H9 (cell line): Measurements from ENCODE around the gene NUTF2. TPM values are rescaled to one million over a fixed set of nuclear protein-coding genes. Genes with fewer than 3 reads are reported as not detected.

Experiments used
- DNase-seq: peaks from one replicate; pipeline ENCODE4 v3.0.0-alpha.2; 2017
- H2AFZ ChIP-seq: one replicate; pipeline ENCODE4 v1.6.1; 2013; ENCODE audit warnings: mild to moderate bottlenecking, low read length, control low read depth, moderate library complexity
- H2AK5ac ChIP-seq: 2 replicates; pipeline ENCODE4 v1.6.1; 2013; ENCODE audit warnings: low read length, control low read depth, mixed read lengths; ENCODE audit not compliant: insufficient read length
- H2BK120ac ChIP-seq: one replicate; pipeline ENCODE4 v1.6.1; 2013; ENCODE audit warnings: low read depth, mild to moderate bottlenecking, low read length, control low read depth, inconsistent platforms; ENCODE audit not compliant: poor library complexity, severe bottlenecking
- H2BK12ac ChIP-seq: 2 replicates; pipeline ENCODE4 v1.6.1; 2013; ENCODE audit warnings: low read length, control low read depth, mixed read lengths, low read depth; ENCODE audit not compliant: insufficient read length
- H2BK15ac ChIP-seq: 2 replicates; pipeline ENCODE4 v1.6.1; 2013; ENCODE audit warnings: low read depth, low read length, control low read depth
- H2BK20ac ChIP-seq: one replicate; pipeline ENCODE4 v1.6.1; 2013; ENCODE audit warnings: low read depth, mild to moderate bottlenecking, low read length, control low read depth, inconsistent platforms; ENCODE audit not compliant: poor library complexity, severe bottlenecking
- H2BK5ac ChIP-seq: 2 replicates; pipeline ENCODE4 v1.6.1; 2013; ENCODE audit warnings: low read length, control low read depth, mixed read lengths; ENCODE audit not compliant: insufficient read length
- H3K14ac ChIP-seq: 2 replicates; pipeline ENCODE4 v1.6.1; 2013; ENCODE audit warnings: low read length, control low read depth; ENCODE audit not compliant: insufficient read depth
- H3K18ac ChIP-seq: 2 replicates; pipeline ENCODE4 v1.6.1; 2013; ENCODE audit warnings: low read depth, mild to moderate bottlenecking, mixed read lengths, low read length, control low read depth; ENCODE audit not compliant: insufficient read length
- H3K23ac ChIP-seq: 2 replicates; pipeline ENCODE4 v1.6.1; 2013; ENCODE audit warnings: low read length, control low read depth, mixed read lengths, low read depth; ENCODE audit not compliant: insufficient read length
- H3K23me2 ChIP-seq: 2 replicates; pipeline ENCODE4 v1.6.1; 2013; ENCODE audit warnings: low read depth, mild to moderate bottlenecking, mixed read lengths, low read length, control low read depth; ENCODE audit not compliant: insufficient read length, poor library complexity, severe bottlenecking
- H3K27ac ChIP-seq: 2 replicates; pipeline ENCODE4 v1.5.1; 2013; ENCODE audit warnings: low read length, control low read depth, mixed read lengths, low read depth; ENCODE audit not compliant: insufficient read length
- H3K27me3 ChIP-seq: 2 replicates; pipeline ENCODE4 v1.6.1; 2013; ENCODE audit warnings: low read length, control low read depth, inconsistent platforms; ENCODE audit not compliant: insufficient read depth
- H3K4ac ChIP-seq: 2 replicates; pipeline ENCODE4 v1.6.1; 2013; ENCODE audit warnings: low read depth, mild to moderate bottlenecking, control low read depth, inconsistent platforms, low read length, moderate library complexity
- H3K4me1 ChIP-seq: 2 replicates; pipeline ENCODE4 v1.6.1; 2013; ENCODE audit warnings: low read length, control low read depth, inconsistent platforms; ENCODE audit not compliant: insufficient read depth
- H3K4me2 ChIP-seq: 2 replicates; pipeline ENCODE4 v1.6.1; 2013; ENCODE audit warnings: low read length, control low read depth, mixed read lengths; ENCODE audit not compliant: insufficient read length, insufficient read depth
- H3K56ac ChIP-seq: 2 replicates; pipeline ENCODE4 v1.6.1; 2013; ENCODE audit warnings: low read depth, mild to moderate bottlenecking, mixed read lengths, low read length, control low read depth; ENCODE audit not compliant: insufficient read length
- H3K79me1 ChIP-seq: 2 replicates; pipeline ENCODE4 v1.6.1; 2013; ENCODE audit warnings: low read depth, mild to moderate bottlenecking, moderate library complexity, low read length, control low read depth, inconsistent platforms; ENCODE audit not compliant: insufficient read depth, poor library complexity, severe bottlenecking
- H3K79me2 ChIP-seq: 2 replicates; pipeline ENCODE4 v1.6.1; 2013; ENCODE audit warnings: low read length, control low read depth, inconsistent platforms; ENCODE audit not compliant: insufficient read depth
- H3K9ac ChIP-seq: 2 replicates; pipeline ENCODE4 v1.6.1; 2013; ENCODE audit warnings: low read length, control low read depth, mixed read lengths; ENCODE audit not compliant: insufficient read length; ENCODE audit errors: extremely low read depth
- H3K9me3 ChIP-seq: one replicate; pipeline ENCODE4 v1.6.1; 2013; ENCODE audit warnings: low read depth, low read length, inconsistent platforms; ENCODE audit not compliant: control insufficient read depth
- H3T11ph ChIP-seq: one replicate; pipeline ENCODE4 v1.6.1; 2013; ENCODE audit warnings: mild to moderate bottlenecking, low read length, control low read depth, inconsistent platforms
- H4K20me1 ChIP-seq: one replicate; pipeline ENCODE4 v1.6.1; 2013; ENCODE audit not compliant: control insufficient read depth, insufficient read length, insufficient read depth
- H4K5ac ChIP-seq: 2 replicates; pipeline ENCODE4 v1.6.1; 2013; ENCODE audit warnings: low read depth, mild to moderate bottlenecking, mixed read lengths, low read length, control low read depth; ENCODE audit not compliant: insufficient read length
- H4K8ac ChIP-seq: replicated peaks from 2 replicates; pipeline ENCODE4 v1.6.1; 2013; ENCODE audit warnings: low read length, control low read depth, mixed read lengths, low read depth; ENCODE audit not compliant: insufficient read length
- H4K91ac ChIP-seq: 2 replicates; pipeline ENCODE4 v1.6.1; 2013; ENCODE audit warnings: low read depth, mild to moderate bottlenecking, moderate library complexity, mixed read lengths, low read length, control low read depth; ENCODE audit not compliant: insufficient read length
- H3K27ac Mint-ChIP-seq, 3 experiments: 2 replicates in 2 of 3; 3 replicates in 1 of 3; pipeline ENCODE4 v1.8.0; 2020 to 2021; ENCODE audit warnings: mixed read lengths in 3 of 3, mild to moderate bottlenecking in 1 of 3, moderate library complexity in 1 of 3
- H3K27me3 Mint-ChIP-seq: 2 replicates; pipeline ENCODE4 v1.8.0; 2021; ENCODE audit warnings: low read depth, mild to moderate bottlenecking, moderate library complexity, mixed read lengths
- H3K36me3 Mint-ChIP-seq, 3 experiments: 2 replicates in 2 of 3; 3 replicates in 1 of 3; pipeline ENCODE4 v1.8.0; 2020 to 2021; ENCODE audit warnings: low read depth in 3 of 3, mixed read lengths in 3 of 3; ENCODE audit not compliant: insufficient read depth in 1 of 3
- H3K4me1 Mint-ChIP-seq, 2 experiments: 2 replicates each; pipeline ENCODE4 v1.8.0; 2020; ENCODE audit warnings: mixed read lengths in 2 of 2
- H3K4me3 Mint-ChIP-seq, 2 experiments: 2 replicates in 1 of 2; 3 replicates in 1 of 2; pipeline ENCODE4 v1.8.0; 2020 to 2021; ENCODE audit warnings: mild to moderate bottlenecking in 2 of 2, mixed read lengths in 2 of 2, moderate library complexity in 1 of 2
- H3K9me3 Mint-ChIP-seq, 2 experiments: 2 replicates in 1 of 2; 3 replicates in 1 of 2; pipeline ENCODE4 v1.8.0; 2020; ENCODE audit warnings: mild to moderate bottlenecking in 2 of 2, mixed read lengths in 2 of 2, moderate library complexity in 1 of 2
- WGBS: extraction: QIAGEN DNeasy Blood & Tissue Kit; methylation state at CpG from one replicate; pipeline ENCODE4 v1.1.7; 2013; ENCODE audit warnings: missing lambda C conversion rate, low lambda C conversion rate, mixed read lengths; ENCODE audit not compliant: insufficient read length; ENCODE audit errors: extremely low coverage; 5-methylcytosine and 5-hydroxymethylcytosine counted together
- total RNA-seq: library from RNA; stranded (reverse); gene quantifications from 2 replicates; pipeline ENCODE4 v1.2.1, GENCODE V29; 2021
- TF ChIP-seq, protein P1 (sequence below): fragments of 200-600 bp; sonication (generic); conservative IDR thresholded peaks from 3 replicates; pipeline ENCODE4 v1.8.0; 2021; ENCODE audit warnings: antibody characterized with exemption, mild to moderate bottlenecking

Gene NUTF2
- total RNA-seq, 1 experiment from 2014 or later = 198 TPM

GRCh38 chr16:67811899-67812298, 34.8 kb upstream of the NUTF2 start:
- H4K91ac ChIP-seq = no peak overlapping the region
- H3K14ac ChIP-seq = no peak overlapping the region
- H2BK120ac ChIP-seq = no peak overlapping the region
- peaks cover 3% of the 10 kb centered on the region for H3K23me2 ChIP-seq
- Mint-ChIP-seq H3K27me3 (peaks cover 1% of the 10 kb centered on the region; the same call in 1 of the 2 replicates), H3K4me3 (no peak overlapping the region; a peak in 1 of 5 replicates), H3K36me3 (no peaks in the 10 kb centered on the region), H3K4me1 (peaks cover 2 to 5% of the 10 kb centered on the region in 2 experiments; a peak in 3 of 4 replicates), H3K9me3 (no peaks in the 10 kb centered on the region; a peak in 1 of 5 replicates), H3K27ac (no peak overlapping the region)
- no peaks in the 10 kb centered on the region for H3K9me3 ChIP-seq
- H4K20me1 ChIP-seq = no peaks in the 10 kb centered on the region
- no peak overlapping the region for H3T11ph ChIP-seq
- H3K79me2 ChIP-seq = no peaks in the 10 kb centered on the region
- WGBS = no CpG with 5 or more reads among the region's 1 CpG
- H3K18ac ChIP-seq = no peak overlapping the region
- H3K4ac ChIP-seq = no peak overlapping the region
- no peak overlapping the region for H2AK5ac ChIP-seq
- no peaks in the 10 kb centered on the region; the same call in 1 of the 2 replicates for H3K27me3 ChIP-seq
- H3K56ac ChIP-seq = no peak overlapping the region
- H2BK12ac ChIP-seq = no peak overlapping the region
- no peak overlapping the region for H3K23ac ChIP-seq
- no peak overlapping the region for H4K5ac ChIP-seq
- no peak overlapping the region for H4K8ac ChIP-seq
- H3K27ac ChIP-seq = no peak overlapping the region
- no peak overlapping the region for H3K9ac ChIP-seq
- TF ChIP-seq, protein P1, sequence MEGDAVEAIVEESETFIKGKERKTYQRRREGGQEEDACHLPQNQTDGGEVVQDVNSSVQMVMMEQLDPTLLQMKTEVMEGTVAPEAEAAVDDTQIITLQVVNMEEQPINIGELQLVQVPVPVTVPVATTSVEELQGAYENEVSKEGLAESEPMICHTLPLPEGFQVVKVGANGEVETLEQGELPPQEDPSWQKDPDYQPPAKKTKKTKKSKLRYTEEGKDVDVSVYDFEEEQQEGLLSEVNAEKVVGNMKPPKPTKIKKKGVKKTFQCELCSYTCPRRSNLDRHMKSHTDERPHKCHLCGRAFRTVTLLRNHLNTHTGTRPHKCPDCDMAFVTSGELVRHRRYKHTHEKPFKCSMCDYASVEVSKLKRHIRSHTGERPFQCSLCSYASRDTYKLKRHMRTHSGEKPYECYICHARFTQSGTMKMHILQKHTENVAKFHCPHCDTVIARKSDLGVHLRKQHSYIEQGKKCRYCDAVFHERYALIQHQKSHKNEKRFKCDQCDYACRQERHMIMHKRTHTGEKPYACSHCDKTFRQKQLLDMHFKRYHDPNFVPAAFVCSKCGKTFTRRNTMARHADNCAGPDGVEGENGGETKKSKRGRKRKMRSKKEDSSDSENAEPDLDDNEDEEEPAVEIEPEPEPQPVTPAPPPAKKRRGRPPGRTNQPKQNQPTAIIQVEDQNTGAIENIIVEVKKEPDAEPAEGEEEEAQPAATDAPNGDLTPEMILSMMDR = no peak
- no peak for DNase-seq
- no peak overlapping the region for H2AFZ ChIP-seq
- H2BK5ac ChIP-seq = no peak overlapping the region
- H3K79me1 ChIP-seq = no peaks in the 10 kb centered on the region
- no peaks in the 10 kb centered on the region for H3K4me1 ChIP-seq
- H3K4me2 ChIP-seq = no peak overlapping the region
- H2BK20ac ChIP-seq = no peak overlapping the region
- no peak overlapping the region for H2BK15ac ChIP-seq
